ENCODE results near the gene ADCK1.

DNA sequence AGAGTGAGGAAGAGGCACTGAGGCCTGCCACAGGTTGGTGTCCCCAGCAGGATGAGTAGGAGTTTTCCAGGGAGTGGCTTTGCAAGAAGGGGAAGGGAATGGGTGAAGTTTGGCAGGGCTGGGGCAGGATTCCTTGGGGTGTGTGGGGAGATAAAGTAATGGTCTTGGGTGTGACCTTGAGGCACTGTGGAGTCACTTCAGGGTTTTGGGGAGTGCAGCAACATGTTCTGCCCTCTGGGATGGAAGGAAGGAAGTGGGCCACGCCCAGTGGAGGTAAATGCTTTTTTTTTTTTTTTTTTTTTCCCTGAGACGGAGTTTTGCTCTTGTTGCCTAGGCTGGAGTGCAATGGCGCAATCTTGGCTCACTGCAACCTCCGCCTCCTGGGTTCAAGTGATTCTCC is 108.9 kb downstream of the ADCK1 start:
- no peak for TF ChIP-seq CTCF (IDR thresholded peaks at IDR 0.05)
- TF ChIP-seq POLR2A (IDR thresholded peaks at IDR 0.05): no peak
- no peak for TF ChIP-seq EP300 (IDR thresholded peaks at IDR 0.05)
